ENCODE data around the gene DIPK1A.
A peak's percentile ranks its signal among the peaks of the same experiment; 100 is the strongest.

The DIPK1A gene

DNA sequence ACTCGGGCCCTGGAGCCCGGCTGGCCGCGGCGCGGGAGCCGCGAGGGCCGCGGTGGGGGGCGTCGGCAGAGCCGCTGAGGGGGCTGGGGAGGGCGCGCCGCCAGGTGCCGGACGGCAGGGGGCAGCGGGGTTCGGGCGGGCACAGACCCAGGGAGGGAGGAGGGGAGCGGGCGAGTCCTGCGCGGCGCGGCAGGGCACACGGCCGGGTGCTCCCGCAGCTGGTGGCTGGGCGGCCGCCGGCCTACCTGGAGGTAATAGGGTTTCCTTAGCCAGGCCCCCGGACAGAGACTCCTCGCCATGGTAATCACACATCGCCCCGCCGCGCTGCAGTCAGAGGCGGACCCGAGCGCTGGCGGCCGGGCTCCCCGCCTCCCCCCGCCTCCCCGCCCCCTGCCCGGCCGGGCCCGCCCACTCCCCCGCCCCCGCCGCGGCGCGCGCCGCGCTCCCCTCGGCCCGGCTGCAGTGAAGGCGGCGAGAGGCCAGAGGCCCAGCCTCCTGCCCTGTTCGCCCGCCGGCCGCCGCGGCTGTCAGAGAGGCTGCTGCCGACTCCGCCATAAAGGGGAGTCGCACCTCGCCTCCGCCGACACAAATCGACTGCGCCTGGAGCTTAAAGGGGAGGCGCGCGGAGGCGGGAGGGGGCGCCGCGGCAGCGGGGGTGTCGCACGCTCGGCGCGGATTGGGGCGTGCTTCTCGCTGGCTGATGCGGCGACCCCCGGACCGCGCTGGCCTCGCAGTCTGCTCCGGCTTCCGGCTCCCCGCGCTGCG lies at the start of gene DIPK1A:
DIPK1A (minus strand) TSS at position 332 of the 765 bp plus-strand sequence; CDS start at position 299, 33 bp downstream.
- peak; percentile 45 for DNase-seq

DNA sequence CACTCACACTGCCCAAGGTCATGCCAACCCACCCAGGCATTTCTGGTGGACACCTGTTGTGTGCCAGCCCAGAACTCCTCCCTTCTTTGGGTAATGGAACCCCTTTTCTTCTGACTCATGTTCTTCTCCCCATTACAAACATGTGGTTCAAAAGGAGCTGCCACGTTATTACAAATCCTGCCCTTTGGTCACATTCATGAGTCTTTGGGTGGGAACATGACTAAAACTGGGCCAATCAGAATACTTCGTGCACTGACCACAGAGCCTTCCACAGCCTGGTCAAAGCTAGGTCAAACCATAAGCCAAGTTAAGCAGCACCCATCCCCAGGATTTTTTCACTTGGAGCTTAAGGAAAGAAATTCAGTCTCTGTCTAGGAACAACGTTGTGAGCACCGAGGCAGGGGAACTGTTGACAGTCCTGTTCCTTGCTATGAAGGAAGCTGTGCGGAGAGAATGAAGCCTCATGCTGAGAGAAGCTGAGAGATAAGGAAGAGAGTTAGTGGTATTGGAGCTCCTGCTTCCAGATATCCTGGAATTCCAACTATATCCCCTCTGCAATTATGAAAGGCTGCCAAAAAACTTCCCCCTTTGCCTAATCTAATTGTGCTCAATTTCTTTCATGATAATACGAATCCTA lies 46.8 kb upstream of the DIPK1A start:
- DNase-seq, result no peak

- DNase-seq, result no peak
Observed at GRCh38 chr1:93005252-93005598, 44.0 kb upstream of the DIPK1A start.

- no peak for DNase-seq
Observed at GRCh38 chr1:93004566-93005251, 43.4 kb upstream of the DIPK1A start.

GRCh38 chr1:93003981-93004380 lies 42.7 kb upstream of the DIPK1A start:
- DNase-seq, result no peak

DNA sequence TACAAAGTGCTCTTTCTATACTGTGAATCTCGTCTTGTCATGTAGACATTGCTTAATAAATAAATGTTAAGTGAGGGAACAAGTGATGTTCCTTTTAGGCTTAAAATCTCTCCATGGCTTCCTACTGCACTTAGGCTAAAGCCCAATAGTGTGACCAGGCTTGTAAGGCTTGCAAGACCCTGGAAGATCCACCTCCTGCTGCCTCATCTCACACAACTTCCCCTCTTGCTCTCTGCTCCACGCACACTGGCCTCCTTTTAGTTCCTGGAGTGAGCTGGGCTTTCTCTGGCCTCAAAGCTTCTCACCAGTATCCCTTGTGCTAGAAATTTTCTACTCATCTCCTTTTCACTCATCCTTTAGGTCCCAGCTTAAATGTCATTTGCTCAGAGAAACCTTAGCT lies 41.5 kb upstream of the DIPK1A start:
- DNase-seq, result no peak

DNA sequence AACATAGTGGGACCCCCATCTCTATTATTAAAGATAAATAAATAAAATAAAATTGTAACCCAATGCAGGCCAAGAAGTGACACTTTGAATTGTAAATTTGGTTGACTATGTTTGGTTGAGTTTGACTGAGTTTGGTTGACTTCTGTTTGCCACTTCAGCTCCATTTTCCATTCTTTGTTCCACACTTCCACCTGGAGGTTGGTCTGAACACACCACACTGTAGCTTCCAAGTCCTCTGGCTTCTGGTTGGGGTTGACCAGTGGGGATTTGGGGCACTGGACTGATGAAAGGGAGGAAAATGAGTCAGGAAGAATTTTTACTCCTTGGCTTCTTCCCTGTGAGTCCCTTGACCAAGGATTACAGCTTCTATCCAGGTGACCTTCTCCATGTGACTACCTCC lies 40.6 kb upstream of the DIPK1A start:
- no peak for DNase-seq

DNA sequence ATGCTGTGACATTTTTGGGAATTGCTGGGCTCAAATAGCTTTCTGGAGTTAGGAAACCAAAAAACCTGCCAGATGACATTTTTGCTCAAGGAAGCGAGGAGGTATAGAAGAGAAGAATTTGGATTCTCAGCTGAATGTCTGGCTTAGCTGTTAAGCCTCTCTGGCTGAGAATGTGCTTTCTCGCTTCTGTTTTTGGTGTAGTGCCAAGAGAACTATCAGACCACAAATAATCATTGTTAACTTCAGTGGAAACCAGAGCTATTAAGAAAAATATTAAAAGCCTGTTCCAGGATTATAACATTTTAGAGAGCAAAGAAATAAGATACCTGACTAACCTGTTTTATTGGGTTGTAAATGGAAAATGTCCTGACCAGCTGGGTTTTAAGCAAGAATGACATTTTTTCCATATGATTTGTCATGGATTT lies 39.5 kb upstream of the DIPK1A start:
- DNase-seq, result no peak

- no peak for DNase-seq
Observed at GRCh38 chr1:93000291-93000690, 39.0 kb upstream of the DIPK1A start.

GRCh38 chr1:92998821-92999220 lies 37.6 kb upstream of the DIPK1A start:
- no peak for DNase-seq

- no peak for DNase-seq
Observed at GRCh38 chr1:92995441-92996430, 34.5 kb upstream of the DIPK1A start.

GRCh38 chr1:92994105-92994712 lies 32.9 kb upstream of the DIPK1A start:
- DNase-seq, result peak; percentile 77

DNA sequence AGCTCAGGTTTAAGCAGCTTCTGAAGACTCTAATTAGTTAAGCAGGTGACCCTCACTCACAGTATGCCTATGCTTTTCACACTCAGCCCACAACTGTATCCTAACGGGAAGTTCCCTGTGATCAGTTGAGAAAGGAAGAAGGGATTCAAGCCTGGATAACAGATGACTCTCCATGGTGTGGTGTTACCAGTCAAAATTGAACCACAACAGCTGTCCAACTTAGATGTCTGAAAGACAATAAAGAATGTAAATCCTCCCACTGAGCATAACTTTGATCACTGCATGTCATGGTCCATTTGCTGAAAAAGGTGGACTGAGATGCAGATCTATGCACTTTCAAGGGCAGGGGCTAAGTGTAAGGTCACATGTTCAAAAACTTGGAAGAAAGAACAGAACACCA lies 32.3 kb upstream of the DIPK1A start:
- DNase-seq, result no peak

DNA sequence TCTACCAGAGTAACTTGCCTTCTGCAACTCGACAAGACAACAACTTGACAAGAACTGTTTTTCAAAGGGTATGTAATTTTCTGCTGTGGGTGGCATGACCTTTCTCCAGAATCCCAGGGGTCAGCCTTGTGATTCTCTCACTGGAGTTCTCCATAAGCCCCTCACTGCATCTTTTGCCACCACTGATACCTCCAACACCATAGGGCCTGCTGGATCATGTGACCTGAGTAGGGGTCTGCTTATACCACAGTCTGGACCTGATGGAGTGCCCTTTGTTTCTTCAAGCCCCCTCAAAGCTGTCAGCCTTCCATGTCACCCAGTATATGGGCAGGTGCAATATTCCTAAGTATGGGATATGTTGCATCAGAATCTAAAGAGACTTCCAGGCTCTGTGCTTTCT lies 31.6 kb upstream of the DIPK1A start:
- DNase-seq, result no peak

DNA sequence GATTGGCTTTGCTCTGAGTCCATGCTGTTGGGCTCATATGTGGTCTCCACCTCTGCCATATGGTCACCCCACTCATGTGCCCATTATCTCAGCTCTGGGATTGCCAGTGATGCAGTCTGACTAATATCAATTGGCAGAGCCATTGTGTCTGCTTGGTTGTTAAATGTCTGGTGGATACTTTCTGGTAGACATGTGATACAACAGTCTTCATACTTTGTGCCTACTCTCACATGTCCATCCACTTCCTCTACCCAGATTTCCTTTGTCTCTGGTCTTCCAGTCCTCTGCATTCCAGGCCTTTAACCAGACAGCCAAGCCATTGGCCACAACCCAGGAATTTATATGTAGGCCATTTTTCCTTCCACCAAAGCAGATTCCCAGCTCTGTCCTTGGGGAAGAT lies 30.8 kb upstream of the DIPK1A start:
- DNase-seq, result no peak

GRCh38 chr1:92990828-92991227 lies 29.6 kb upstream of the DIPK1A start:
- DNase-seq, result no peak

DNA sequence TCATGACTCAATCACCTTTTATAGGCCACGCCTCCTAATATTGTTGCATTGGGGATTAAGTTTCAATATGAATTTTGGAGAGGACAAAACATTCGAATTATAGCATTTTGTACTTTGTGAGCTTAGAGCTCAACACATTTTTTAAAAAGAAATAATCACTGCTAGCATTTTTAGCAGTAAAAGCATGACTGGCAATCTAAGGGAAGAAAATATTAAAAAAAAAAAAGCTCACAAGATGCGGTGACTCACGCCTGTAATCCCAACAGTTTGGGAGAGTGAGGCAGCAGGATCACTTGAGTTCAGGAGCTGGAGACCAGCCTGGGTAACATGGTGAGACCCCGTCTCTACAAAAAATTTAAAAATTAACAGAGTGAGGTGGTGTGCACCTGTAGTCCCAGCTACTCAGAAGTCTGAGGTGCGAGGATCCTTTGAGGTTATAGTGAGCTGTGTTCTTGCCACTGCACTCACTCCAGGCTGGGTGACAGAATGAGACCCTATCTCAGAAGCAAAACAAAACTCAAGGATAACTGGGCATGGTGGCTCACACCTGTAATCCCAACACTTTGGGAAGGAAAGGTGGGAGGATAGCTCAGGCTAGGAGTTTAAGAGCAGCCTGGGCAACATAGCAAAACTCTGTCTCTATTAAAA lies 28.8 kb upstream of the DIPK1A start:
- DNase-seq, result no peak

GRCh38 chr1:92989253-92989652 lies 28.0 kb upstream of the DIPK1A start:
- DNase-seq, result no peak

DNA sequence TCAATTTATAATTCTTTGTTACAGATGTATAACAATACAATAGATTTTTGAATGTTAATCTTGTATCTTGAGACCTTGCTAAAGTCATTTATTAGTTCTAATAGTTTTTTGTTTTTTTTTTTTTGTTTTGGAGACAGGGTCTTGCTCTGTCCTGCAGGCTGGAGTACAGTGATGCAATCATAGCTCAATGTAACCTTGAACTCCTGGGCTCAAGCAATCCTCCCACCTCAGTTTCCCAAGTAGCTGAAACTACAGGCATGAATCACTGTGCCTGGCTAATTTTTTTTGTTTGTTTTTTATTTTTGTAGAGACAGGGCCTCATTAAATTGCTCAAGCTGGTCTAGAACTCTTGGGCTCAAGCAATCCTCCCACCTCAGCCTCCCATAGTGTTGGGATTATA lies 26.2 kb upstream of the DIPK1A start:
- no peak for DNase-seq

- no peak for DNase-seq
Observed at GRCh38 chr1:92985101-92985500, 23.8 kb upstream of the DIPK1A start.

DNA sequence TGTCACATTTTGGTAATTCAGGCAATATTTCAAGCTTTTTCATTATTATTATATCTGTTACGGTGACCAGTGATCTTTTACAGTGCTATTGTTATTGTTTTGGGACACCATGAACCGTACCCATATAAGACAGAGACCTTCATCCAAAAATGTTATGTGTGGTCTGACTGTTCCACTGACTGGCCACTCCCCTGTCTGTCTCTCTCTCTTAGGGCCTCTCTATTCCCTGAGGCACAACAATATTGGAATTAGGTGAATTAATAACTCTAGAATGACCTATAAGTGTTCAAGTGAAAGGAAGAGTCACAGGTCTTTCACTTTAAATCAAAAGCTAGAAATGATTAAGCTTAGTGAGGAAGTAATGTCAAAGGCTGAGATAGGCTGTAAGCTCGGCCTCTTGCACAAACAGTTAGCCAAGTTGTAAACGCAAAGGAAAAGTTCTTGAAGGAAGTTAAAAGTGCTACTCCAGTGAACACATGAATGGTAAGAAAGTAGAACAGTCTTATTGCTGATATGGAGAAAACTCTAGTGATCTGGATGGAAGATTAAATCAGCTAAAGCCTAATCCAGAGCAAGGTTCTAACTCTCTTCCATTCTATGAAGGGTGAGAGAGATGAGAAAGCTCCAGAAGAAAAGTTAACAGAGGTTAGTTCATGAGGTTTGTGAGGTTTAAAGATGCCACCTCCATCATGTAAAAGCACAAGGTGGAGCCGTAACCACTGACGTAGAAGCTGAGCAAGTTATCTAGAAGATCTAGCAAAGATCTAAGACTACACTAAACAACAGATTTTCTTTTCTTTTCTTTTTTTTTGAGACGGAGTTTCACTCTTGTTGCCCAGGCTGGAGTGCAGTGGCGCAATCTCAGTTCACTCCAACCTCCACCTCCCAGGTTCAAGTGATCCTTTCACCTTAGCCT lies 19.7 kb upstream of the DIPK1A start:
- DNase-seq, result no peak

Measured in SHP77 treated with DMSO at 0.1 percent for 48 hours (cell line).